HG02759 (cell line): ENCODE measurements around the gene PSMA5.

Source experiments
- ATAC-seq: cut with Tn5 transposase; IDR thresholded peaks from one replicate; pipeline ENCODE4 v1.9.1; 2021; ENCODE audit warnings: mild to moderate bottlenecking, moderate library complexity; ENCODE audit not compliant: unreplicated experiment

PSMA5 gene

DNA sequence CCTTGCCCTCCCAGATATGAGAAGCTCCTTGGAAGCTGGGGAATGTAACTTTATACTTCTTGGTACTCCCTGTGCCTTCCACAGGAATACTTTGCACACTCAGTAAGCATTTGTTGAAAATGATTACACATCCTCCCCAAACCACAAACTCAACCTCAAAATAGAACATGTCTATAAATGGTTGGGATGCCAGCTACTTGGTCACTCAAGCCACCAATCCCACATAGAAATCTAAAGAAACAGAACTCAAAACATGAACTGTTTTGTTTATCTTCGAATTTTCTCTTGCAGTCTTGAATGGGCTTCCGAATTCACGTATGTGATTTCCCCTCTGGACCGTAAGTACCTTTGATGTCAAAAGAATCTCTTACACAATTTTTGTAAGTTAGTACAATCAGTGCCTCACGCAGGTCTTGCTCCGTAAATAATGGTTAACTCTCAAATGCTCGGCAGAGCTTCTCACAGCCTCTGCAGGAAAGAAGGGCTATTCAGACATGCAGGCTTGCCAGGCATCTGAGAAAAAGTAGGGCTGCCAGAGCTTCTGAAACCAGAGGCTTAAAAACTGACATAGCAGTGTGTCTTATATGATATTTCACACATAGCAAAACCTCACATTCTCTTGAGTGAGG, 55.4 kb downstream of the PSMA5 start:
- no peak for ATAC-seq

DNA sequence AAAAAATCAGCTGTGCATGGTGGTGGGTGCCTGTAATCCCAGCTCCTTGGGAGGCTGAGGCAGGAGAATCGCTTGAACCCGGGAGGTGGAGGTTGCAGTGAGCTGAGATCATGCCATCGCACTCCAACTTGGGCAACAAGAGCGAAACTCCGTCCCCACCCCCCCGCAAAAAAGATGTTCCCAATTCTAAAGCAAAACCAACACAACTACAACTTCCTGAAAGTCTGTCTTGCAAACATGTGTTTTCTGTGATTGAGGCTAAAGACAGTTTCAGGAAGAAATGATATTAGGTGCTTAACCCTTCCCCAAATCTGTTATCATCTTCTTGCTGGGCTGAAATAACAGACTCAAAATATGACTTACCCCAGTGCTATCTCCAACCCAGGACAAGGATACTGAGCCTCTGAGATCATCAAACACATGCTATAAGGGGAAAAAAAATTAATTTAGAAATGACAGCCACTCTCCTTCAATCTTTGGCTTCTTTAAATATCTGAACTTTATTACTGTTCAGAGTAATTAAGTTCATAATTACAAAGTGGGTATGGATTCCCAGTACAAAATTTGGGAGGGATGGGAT, 57.0 kb downstream of the PSMA5 start:
- no peak for ATAC-seq

DNA sequence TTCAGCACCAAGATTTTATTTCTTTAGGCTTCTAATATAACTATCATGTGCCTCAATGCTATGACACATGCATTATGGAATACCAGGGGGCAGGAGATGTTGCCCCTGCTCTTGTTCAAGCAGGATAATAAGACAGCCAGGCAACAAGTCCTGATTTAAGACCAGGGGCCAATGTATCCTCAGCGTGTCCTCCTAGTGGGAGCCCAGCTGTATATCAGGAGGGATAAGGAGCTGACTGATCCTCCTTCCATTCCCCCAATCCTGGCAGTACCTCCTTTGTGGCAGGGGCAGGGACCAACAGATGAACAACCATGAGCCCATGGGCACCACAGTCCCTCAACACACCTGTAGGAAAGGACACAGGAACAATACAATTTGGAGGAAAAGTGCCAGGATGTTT, 57.8 kb downstream of the PSMA5 start:
- no peak for ATAC-seq

DNA sequence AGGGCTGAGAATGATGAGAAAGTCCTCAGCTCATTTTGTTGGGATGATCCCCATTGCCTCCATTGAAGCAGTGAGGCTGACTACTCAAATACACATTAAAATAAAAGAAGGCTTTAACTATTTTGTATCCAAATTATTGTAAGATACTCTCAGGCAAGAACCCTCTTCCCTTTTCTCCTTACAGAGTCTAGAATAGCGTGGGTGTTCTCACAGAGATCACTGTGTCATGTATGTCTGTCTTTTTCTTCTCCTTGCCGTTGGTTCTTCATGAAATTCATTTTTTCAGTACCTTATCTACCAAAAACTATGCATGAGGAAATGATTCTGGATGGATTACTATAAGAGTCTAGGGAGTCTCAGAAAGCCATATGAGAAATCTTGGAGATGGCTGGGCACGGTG, 58.6 kb downstream of the PSMA5 start:
- ATAC-seq, result no peak

DNA sequence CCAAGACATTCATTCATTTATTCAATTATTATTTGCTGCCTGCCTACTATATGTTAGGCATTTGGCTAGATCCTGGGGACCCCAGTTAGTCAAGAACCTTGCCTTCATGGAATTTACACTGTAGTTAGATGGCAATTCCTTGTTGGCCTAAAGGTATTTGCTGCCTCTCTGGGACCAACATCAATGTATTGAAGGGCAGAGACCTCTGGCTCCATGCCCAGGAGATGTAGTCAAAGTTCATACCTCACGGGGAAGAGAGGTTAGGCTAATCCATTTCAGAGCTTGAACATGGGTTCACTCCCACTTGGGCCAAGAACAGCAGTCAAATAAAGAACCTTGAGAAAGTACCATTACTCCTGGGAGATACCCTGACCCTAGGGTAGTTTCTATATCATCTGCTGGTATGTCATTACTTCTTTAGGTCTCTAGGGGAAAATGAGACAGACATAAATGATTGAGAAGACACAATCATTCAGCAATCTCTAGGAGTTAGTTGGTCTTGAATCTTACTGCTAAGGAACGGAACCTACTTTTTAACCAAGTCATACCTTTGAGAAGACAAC, 60.5 kb downstream of the PSMA5 start:
- ATAC-seq, result no peak

DNA sequence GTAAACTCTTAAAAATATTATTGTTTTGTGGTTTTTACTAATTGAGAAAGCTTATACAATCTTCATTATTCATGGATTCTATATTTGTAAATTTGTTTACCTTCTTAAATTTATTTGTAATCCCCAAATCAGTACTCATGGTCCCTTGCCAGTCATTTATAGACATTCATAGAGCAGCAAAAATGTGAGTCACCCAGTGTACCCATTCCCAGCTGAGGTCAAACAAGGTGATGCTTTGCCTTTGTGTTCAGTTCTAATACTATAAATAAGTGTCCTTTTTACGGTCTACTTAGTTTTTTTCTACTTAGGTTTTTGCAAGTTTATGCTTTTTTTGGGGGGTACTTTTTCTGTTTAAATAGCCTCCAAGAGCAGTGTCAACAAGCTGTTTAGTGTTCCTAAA, 64.6 kb downstream of the PSMA5 start:
- no peak for ATAC-seq

DNA sequence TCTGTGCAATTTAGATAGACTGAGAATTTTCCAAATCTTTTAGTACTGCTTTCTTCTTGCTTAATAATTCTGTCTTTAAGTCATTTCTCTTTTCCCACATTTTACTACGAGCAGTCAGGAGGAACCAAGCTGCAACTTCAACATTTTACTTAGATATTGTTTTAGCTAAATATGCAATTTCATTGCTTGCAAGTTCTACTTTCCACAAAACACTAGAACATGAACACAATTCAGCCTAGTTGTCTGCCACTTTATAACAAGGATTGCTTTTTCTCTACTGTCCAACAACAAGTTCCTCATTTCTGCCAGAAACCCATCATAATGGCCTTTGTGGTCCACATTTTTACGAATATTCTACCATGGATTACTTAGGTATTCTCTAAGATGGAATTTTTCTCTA, 65.2 kb downstream of the PSMA5 start:
- ATAC-seq, result no peak

DNA sequence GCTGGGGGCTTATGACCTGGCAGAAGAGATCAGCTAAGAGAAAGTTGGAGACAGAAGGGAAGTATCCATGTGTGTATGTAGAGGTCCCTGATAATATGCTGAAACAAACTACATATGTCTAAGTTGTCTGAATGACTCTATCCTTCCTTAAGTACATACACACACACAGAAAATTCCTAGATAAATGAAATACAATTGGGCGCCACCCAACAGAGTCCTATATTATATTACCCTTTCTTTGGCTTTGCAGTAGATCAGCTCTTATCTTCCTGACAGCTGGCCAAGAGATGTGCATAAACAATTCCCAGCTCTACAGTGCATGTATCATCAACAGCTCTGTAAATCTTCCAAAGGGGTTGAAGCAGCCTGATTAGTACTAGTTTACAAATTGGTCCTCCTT, 68.6 kb downstream of the PSMA5 start:
- no peak for ATAC-seq

DNA sequence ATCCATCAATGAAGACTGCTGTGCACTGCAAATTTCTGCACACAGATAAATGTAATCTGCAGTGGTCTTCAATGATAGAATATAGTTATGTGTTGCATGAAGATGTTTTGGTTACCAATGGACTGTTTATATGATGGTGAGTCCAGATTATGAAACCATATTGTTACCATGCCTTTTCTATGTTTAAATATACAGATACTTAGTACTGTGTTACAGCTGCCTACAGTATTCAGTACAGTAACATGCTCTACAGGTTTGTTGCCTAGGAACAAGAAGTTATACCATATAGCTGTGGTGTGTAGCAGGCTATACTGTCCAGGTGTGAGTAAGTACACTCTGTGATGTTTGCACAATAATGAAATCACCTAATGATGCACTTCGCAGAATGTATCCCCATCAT, 69.3 kb downstream of the PSMA5 start:
- no peak for ATAC-seq

DNA sequence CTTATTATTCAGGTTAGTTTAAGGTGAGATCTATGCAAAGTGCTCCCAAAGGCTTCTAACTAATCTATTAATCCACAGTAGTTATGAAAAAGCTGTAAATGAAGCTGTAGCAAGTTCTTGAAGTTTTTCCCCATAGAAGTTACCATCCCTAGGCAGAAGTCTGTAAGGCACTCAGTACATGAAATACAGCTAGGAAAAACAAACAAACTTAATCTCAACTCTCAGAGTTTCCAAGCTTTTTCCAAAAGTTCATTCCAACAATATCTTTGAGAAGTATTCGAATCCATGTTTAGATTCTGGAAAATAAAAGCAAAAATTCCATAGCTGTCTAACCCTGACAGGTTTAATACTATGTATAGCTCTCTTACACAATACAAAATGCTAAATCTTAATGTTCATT, 69.7 kb downstream of the PSMA5 start:
- no peak for ATAC-seq

DNA sequence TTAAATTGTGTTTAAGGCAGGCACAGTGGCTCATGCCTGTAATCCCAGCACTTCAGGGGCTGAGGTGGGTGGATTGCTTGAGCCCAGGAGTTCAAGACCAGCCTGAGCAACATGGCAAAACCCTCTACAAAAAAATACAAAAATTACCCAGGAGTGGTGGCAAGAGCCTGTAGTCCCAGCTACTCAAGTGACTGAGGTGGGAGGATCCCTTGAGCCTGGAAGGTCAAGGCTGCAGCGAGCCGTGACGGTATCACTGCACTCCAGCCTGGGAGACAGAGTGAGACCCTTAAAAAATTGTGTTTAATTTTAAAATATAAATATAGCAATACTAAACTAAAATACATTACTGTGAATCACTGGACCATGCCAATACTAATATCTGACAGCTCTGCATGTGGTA, 71.3 kb downstream of the PSMA5 start:
- no peak for ATAC-seq

DNA sequence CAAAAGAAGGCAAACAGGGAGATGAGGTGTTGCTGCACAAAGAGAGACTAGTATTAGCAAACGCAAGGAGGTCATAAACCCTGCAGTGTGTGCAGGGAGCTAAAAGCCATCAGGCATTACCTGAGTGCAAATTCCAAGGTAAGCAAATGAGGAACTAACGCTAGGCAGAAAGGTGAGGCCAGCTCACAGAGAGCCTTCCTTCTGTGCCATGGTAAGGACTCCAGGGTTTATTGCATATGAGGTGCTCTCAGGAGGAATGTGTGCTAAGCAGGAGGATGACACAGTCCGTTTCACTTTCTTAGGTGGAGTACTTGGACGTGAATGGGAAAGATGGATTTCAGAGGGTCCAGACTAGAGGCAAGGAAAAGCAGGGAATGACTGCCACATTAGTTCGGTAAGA, 74.8 kb downstream of the PSMA5 start:
- no peak for ATAC-seq

DNA sequence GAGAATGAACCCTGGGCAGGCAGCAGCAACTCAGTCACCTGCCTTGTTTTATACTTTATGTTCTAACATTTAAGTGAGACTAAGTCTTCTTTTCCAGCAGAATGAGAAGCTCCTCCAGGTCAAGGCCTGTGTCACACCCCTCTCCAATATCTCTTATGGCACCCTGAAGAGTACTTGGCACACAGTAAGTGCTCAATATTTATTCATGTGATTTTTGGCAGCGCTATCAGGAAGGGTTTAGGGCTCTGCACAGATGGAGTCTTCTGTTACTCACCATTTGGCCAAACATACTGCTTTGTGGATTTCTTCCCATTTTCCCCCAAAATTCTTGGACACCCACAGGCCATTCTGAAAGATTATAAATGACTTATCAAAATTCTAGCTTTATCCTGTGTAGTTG, 75.6 kb downstream of the PSMA5 start:
- no peak for ATAC-seq

DNA sequence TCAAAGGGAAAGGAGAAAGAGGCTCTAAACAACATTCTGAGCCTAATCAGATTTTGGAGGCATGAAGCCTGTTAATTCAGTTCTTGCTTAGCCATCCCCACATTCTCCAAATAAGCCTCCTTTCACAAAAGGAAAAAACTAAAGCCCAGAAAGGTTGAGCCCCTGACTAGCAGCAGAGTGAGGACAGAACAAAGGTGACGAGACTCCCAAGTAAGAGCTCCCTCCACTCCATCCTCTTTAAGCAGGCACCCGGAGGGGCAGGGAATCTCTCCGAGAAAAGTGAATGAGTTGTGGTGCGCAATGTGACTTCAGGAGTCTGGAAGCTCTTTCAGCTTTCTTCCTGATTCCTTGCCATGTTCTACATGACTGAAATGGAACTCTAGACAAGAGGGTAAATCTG, 76.1 kb downstream of the PSMA5 start:
- ATAC-seq, result no peak
